Measurements from ENCODE around the gene RBMS2.

DNA sequence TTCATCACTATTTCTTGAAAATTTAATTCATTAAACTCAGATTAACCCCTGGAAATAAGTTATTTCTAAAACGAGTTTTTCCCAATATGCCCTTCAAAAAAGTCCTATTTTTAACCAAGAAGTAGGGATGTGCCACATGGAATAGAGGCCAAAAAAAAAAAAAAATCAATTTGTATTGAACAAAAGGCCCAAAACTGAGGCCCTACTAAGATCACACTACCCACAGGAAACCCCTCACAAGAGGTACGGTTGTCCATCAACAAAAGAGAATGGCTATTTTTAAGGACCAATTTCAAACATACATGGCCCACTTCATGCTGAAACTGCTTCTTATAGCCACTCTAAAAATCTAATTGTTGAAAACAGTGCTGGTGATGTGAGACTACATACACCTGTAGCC is 116.0 kb downstream of the RBMS2 start:
- no peak for TF ChIP-seq CTCF (IDR thresholded peaks at IDR 0.05; ENCODE audit: poor library complexity)
- TF ChIP-seq EZH2 (IDR thresholded peaks at IDR 0.05; ENCODE audit: borderline replicate concordance): no peak
- no peak for TF ChIP-seq EZH2phosphoT487 (IDR thresholded peaks at IDR 0.05; ENCODE audit: low read depth, severe bottlenecking, unreplicated experiment)

Measured in hepatocyte (in vitro differentiated cells).